Fibroblast of pulmonary artery (primary cell): ENCODE results near the gene DCXR.

ENCODE experiments used
- DNase-seq: peaks from one replicate; pipeline ENCODE4 v3.0.0-alpha.2; 2010; ENCODE audit warnings: low read depth
- H3K4me3 ChIP-seq: replicated peaks from 2 replicates; pipeline ENCODE4 v1.5.1; 2011; ENCODE audit warnings: low read depth, mild to moderate bottlenecking, control low read depth, low read length, moderate library complexity
- TF ChIP-seq, protein P1 (sequence below): IDR thresholded peaks from 2 replicates; pipeline ENCODE4 v1.5.1; 2011; ENCODE audit warnings: mild to moderate bottlenecking, control low read depth, low read length, inconsistent platforms; ENCODE audit errors: missing control alignments

Gene DCXR

DNA sequence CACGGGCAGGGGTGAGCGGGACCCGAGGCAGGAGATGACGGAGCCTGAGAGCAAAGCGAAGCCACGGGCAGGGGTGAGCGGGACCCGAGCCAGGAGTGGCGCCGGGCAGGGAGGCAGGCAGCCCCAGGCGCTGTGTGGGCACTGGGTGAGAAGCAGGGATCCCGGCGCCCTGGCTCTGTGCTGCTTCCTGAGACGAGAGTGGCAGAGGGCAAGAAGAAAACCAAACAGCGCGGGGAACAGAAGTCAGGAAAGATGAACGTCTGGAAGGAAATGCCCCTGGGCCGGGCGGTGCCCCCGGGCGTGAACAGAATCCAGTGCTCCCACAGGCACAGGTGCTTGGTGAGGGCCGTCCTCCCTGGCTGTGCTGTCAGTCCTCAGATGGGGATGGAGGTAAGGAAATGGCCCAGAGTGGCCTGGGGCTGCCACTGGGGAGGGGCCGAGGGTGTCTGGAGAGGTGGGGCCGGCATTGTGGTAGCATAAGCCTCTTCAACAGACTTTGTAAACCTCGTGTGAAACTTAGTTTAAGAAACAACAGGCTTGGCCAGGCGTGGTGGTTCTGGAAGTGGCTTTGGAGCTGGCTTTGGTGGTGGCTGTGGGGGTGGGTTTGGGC is 50.2 kb downstream of the DCXR start:
- TF ChIP-seq, protein P1, sequence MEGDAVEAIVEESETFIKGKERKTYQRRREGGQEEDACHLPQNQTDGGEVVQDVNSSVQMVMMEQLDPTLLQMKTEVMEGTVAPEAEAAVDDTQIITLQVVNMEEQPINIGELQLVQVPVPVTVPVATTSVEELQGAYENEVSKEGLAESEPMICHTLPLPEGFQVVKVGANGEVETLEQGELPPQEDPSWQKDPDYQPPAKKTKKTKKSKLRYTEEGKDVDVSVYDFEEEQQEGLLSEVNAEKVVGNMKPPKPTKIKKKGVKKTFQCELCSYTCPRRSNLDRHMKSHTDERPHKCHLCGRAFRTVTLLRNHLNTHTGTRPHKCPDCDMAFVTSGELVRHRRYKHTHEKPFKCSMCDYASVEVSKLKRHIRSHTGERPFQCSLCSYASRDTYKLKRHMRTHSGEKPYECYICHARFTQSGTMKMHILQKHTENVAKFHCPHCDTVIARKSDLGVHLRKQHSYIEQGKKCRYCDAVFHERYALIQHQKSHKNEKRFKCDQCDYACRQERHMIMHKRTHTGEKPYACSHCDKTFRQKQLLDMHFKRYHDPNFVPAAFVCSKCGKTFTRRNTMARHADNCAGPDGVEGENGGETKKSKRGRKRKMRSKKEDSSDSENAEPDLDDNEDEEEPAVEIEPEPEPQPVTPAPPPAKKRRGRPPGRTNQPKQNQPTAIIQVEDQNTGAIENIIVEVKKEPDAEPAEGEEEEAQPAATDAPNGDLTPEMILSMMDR, result no peak
- no peak for DNase-seq
- no peak overlapping the region for H3K4me3 ChIP-seq

DNA sequence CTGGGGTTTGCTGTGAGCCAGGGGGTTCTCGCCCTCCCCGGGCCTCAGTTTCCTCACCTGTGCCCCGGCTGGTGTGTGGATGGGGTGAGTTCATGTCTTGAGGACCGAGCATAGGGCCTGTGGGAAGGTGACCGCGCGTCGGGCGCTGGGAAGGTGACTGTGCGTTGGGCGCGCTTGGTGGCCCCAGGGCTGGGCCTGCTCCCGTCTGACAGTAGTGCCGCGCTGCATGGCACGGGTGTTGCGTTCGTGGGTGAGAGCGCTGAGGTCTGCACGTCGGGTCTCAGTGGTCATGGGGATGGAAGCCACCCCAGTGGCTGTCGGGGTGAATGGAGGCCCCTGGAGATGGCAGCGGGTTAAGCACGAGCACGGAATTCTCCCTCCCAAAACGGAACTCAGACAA is 50.9 kb downstream of the DCXR start:
- no peak for DNase-seq
- no peak overlapping the region for H3K4me3 ChIP-seq
- TF ChIP-seq, protein P1, result no peak
